Neural cell (in vitro differentiated cells): ENCODE results near the gene TMEM19. TPM values are rescaled to one million over a fixed set of nuclear protein-coding genes. Genes with fewer than 3 reads are reported as not detected.

Source experiments
- H2AFZ ChIP-seq: fragments of 200-600, 300-800 bp; sonication (generic), shearing (Covaris generic); 2 replicates; pipeline ENCODE4 v1.6.0; 2014; ENCODE audit warnings: low read depth, mild to moderate bottlenecking, antibody characterized with exemption, low read length, moderate library complexity
- H3F3A ChIP-seq: fragments of 200-600 bp; shearing (Covaris generic); 2 replicates; pipeline ENCODE4 v1.6.1; 2016; ENCODE audit warnings: mild to moderate bottlenecking, moderate library complexity, mixed read lengths, antibody characterized with exemption, low read length; ENCODE audit not compliant: insufficient read depth, poor library complexity, severe bottlenecking
- H3K27ac ChIP-seq: fragments of 200-600, 300-800 bp; sonication (generic), shearing (Covaris generic); 2 replicates; pipeline ENCODE4 v1.5.1; 2014; ENCODE audit warnings: mild to moderate bottlenecking, low read length, moderate library complexity
- H3K27me3 ChIP-seq: fragments of 300-800, 200-600 bp; sonication (generic), shearing (Covaris generic); 2 replicates; pipeline ENCODE4 v1.6.0; 2014; ENCODE audit warnings: mild to moderate bottlenecking, low read depth, low read length, moderate library complexity; ENCODE audit not compliant: insufficient read depth
- H3K36me3 ChIP-seq: fragments of 300-800, 200-600 bp; sonication (generic), shearing (Covaris generic); 2 replicates; pipeline ENCODE4 v1.5.1; 2014; ENCODE audit warnings: mild to moderate bottlenecking, antibody characterized with exemption, low read length, moderate library complexity; ENCODE audit not compliant: insufficient read depth
- H3K4me2 ChIP-seq: fragments of 300-800, 200-600 bp; sonication (generic), shearing (Covaris generic); 2 replicates; pipeline ENCODE4 v1.6.0; 2014; ENCODE audit warnings: mild to moderate bottlenecking, low read length
- H3K4me3 ChIP-seq: fragments of 300-800, 200-600 bp; sonication (generic), shearing (Covaris generic); 2 replicates; pipeline ENCODE4 v1.5.1; 2014; ENCODE audit warnings: mild to moderate bottlenecking, low read length, moderate library complexity
- H3K79me2 ChIP-seq: fragments of 200-600 bp; shearing (Covaris generic); replicated peaks from 2 replicates; pipeline ENCODE4 v1.6.0; 2014; ENCODE audit warnings: mild to moderate bottlenecking, low read length, moderate library complexity; ENCODE audit not compliant: insufficient read depth
- H3K9ac ChIP-seq: fragments of 300-800, 200-600 bp; sonication (generic), shearing (Covaris generic); 2 replicates; pipeline ENCODE4 v1.6.1; 2016; ENCODE audit warnings: mild to moderate bottlenecking, low read length, mixed read lengths
- H3K9me2 ChIP-seq: fragments of 200-600 bp; shearing (Covaris generic); 2 replicates; pipeline ENCODE4 v1.6.1; 2016; ENCODE audit warnings: mild to moderate bottlenecking, low read length, mixed read lengths; ENCODE audit not compliant: insufficient read depth
- H3K9me3 ChIP-seq: fragments of 200-600, 300-800 bp; sonication (generic), shearing (Covaris generic); 2 replicates; pipeline ENCODE4 v1.6.1; 2016; ENCODE audit warnings: mild to moderate bottlenecking, mixed run types, low read length, moderate library complexity, mixed read lengths
- H4K20me1 ChIP-seq: fragments of 200-600 bp; shearing (Covaris generic); 2 replicates; pipeline ENCODE4 v1.6.1; 2016; ENCODE audit warnings: mild to moderate bottlenecking, mixed run types; ENCODE audit not compliant: insufficient read depth
- CTCF ChIP-seq: fragments of 450-650 bp; IDR thresholded peaks from 2 replicates; pipeline ENCODE4 v1.5.1; 2014; ENCODE audit warnings: antibody characterized with exemption, mild to moderate bottlenecking, moderate library complexity; ENCODE audit not compliant: poor library complexity, severe bottlenecking
- EP300 ChIP-seq: fragments of 450-650 bp; conservative IDR thresholded peaks from 2 replicates; pipeline ENCODE4 v1.6.1; 2014; ENCODE audit warnings: antibody characterized with exemption, mild to moderate bottlenecking, moderate library complexity; ENCODE audit not compliant: poor library complexity, severe bottlenecking
- EZH2 ChIP-seq: fragments of 200-600, 300-800 bp; shearing (Covaris generic), sonication (generic); IDR thresholded peaks from 2 replicates; pipeline ENCODE4 v1.6.1; 2014; ENCODE audit warnings: antibody characterized with exemption, low read length, borderline replicate concordance, mild to moderate bottlenecking; ENCODE audit not compliant: insufficient read depth, poor library complexity, severe bottlenecking
- MXI1 ChIP-seq: fragments of 450-650 bp; conservative IDR thresholded peaks from 2 replicates; pipeline ENCODE4 v1.6.1; 2014; ENCODE audit warnings: antibody characterized with exemption, mild to moderate bottlenecking; ENCODE audit not compliant: poor library complexity, severe bottlenecking
- POLR2AphosphoS5 ChIP-seq: IDR thresholded peaks from 2 replicates; pipeline ENCODE4 v1.6.1; 2012
- RAD21 ChIP-seq: fragments of 450-650 bp; conservative IDR thresholded peaks from 2 replicates; pipeline ENCODE4 v1.6.1; 2014; ENCODE audit warnings: antibody characterized with exemption, mild to moderate bottlenecking, moderate library complexity
- SMC3 ChIP-seq: fragments of 450-650 bp; conservative IDR thresholded peaks from 2 replicates; pipeline ENCODE4 v1.6.1; 2014; ENCODE audit warnings: antibody characterized with exemption, mild to moderate bottlenecking, moderate library complexity; ENCODE audit not compliant: poor library complexity
- TAF1 ChIP-seq: IDR thresholded peaks from 2 replicates; pipeline ENCODE4 v1.6.1; 2012; ENCODE audit warnings: low read depth
- polyA plus RNA-seq: library from polyadenylated mRNA; depleted of rRNA; stranded (reverse); fragments of >200 nt; gene quantifications from 2 replicates; pipeline ENCODE4 v1.2.3, GENCODE V29; 2014
- TF ChIP-seq, protein P1 (sequence below): IDR thresholded peaks from 2 replicates; pipeline ENCODE4 v1.6.1; 2012; ENCODE audit warnings: borderline replicate concordance

TMEM19 gene
- polyA plus RNA-seq, 1 donor from 2014 or later, result 24.2 TPM

DNA sequence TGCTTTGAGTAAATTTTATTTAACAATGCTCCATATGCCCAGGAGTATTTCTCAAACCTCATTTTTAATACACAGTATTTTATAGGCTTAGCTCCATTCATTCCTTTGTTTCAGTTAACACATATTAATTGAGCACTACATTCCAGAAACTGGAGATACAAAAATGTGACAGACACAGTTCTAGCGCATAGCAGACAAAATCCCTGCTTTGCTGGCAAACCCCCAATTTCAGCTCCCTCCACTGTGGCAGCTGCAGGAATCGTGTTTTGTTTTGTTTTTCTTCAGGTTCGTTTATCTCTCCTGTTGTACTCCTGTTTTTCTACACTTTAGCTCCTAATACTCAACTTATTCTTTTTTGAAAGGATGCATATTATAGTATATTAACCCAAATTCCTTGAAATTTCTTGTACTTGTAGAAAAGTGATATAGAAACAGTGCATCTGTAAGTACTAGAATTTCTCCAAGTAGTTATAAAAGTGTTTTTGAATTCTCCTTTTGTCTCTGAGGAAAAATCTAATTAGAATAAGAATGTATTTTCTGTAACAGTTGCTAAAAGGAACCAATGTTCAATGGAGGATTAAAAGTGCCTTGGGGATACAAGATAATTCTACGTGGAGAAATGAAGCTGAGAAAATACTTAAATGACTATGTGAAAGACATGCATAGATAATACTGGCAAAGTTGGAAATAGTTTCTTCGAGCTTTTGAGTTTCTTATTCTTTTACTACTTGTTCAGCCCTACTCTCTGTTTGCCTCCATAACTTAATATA, 62.4 kb downstream of the TMEM19 start:
- H3K9me3 ChIP-seq, result no peaks in the 10 kb centered on the region
- no peak overlapping the region for H3K9ac ChIP-seq
- TF ChIP-seq POLR2AphosphoS5 (no peak), MXI1 (no peak), EZH2 (no peak), EP300 (no peak), CTCF (no peak), RAD21 (no peak), SMC3 (no peak), TAF1 (no peak)
- TF ChIP-seq, protein P1, sequence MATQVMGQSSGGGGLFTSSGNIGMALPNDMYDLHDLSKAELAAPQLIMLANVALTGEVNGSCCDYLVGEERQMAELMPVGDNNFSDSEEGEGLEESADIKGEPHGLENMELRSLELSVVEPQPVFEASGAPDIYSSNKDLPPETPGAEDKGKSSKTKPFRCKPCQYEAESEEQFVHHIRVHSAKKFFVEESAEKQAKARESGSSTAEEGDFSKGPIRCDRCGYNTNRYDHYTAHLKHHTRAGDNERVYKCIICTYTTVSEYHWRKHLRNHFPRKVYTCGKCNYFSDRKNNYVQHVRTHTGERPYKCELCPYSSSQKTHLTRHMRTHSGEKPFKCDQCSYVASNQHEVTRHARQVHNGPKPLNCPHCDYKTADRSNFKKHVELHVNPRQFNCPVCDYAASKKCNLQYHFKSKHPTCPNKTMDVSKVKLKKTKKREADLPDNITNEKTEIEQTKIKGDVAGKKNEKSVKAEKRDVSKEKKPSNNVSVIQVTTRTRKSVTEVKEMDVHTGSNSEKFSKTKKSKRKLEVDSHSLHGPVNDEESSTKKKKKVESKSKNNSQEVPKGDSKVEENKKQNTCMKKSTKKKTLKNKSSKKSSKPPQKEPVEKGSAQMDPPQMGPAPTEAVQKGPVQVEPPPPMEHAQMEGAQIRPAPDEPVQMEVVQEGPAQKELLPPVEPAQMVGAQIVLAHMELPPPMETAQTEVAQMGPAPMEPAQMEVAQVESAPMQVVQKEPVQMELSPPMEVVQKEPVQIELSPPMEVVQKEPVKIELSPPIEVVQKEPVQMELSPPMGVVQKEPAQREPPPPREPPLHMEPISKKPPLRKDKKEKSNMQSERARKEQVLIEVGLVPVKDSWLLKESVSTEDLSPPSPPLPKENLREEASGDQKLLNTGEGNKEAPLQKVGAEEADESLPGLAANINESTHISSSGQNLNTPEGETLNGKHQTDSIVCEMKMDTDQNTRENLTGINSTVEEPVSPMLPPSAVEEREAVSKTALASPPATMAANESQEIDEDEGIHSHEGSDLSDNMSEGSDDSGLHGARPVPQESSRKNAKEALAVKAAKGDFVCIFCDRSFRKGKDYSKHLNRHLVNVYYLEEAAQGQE, result no peak
- H3K79me2 ChIP-seq, result no peaks in the 10 kb centered on the region
- no peak overlapping the region for H2AFZ ChIP-seq
- H3K36me3 ChIP-seq, result no peaks in the 10 kb centered on the region
- no peak overlapping the region for H3K27ac ChIP-seq
- no peak overlapping the region for H3K4me2 ChIP-seq
- no peaks in the 10 kb centered on the region for H3K27me3 ChIP-seq
- no peak overlapping the region for H3K4me3 ChIP-seq
- no peaks in the 10 kb centered on the region for H4K20me1 ChIP-seq
- no peaks in the 10 kb centered on the region for H3F3A ChIP-seq
- no peaks in the 10 kb centered on the region for H3K9me2 ChIP-seq

DNA sequence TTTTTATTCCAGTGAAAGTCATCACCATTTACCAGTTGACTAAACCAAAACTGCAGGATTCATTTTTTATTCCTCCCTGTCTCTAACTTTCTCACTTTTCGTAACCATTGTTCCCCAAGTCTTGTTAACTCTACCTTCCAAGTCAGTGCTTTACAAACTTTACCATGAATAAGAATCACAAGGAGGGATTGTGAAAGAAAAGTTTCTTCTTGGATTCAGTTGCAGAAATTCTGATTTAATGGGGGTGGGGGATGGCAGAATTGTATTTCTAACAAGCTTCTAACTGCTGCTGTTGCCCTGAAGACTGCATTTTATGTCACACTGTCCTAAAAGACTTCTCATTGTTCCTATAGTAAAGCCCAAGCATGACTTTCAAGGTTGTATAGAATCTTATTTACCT, 63.8 kb downstream of the TMEM19 start:
- no peak overlapping the region for H2AFZ ChIP-seq
- H3K4me2 ChIP-seq, result no peak overlapping the region
- no peak overlapping the region for H3K9ac ChIP-seq
- H3K27me3 ChIP-seq, result no peaks in the 10 kb centered on the region
- no peaks in the 10 kb centered on the region for H3F3A ChIP-seq
- H3K9me3 ChIP-seq, result no peaks in the 10 kb centered on the region
- H3K9me2 ChIP-seq, result no peaks in the 10 kb centered on the region
- no peak overlapping the region for H3K27ac ChIP-seq
- H3K4me3 ChIP-seq, result no peak overlapping the region
- no peaks in the 10 kb centered on the region for H3K36me3 ChIP-seq
- no peaks in the 10 kb centered on the region for H4K20me1 ChIP-seq
- TF ChIP-seq TAF1 (no peak), RAD21 (no peak)
- H3K79me2 ChIP-seq, result no peaks in the 10 kb centered on the region

DNA sequence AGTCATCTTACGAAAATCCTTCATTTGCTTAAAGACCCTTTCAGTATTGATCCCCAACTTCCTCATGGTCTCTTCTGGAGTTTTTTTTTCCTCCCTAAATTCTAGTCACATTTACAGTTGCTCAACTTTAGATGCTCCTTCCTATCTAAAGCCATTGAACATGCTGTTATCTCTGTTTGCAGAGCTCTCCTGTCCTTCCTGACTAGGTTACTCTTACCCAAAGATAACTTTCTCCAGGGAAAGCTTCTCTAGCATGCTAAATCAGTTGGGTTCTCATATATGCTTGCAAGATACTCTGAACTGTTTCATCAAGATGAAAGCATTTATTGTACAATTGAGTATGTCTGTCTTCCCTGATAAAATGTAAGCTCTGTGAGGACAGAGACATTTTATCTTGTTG, 67.0 kb downstream of the TMEM19 start:
- no peaks in the 10 kb centered on the region for H3K9me2 ChIP-seq
- H3F3A ChIP-seq, result no peaks in the 10 kb centered on the region
- peaks cover 28% of the 10 kb centered on the region for H3K79me2 ChIP-seq
- H3K36me3 ChIP-seq, result no peaks in the 10 kb centered on the region
- no peak overlapping the region for H3K27ac ChIP-seq
- TF ChIP-seq EZH2 (no peak), CTCF (no peak), MXI1 (no peak), POLR2AphosphoS5 (no peak), TAF1 (no peak), RAD21 (no peak), SMC3 (no peak), EP300 (no peak)
- TF ChIP-seq, protein P1, result no peak
- no peaks in the 10 kb centered on the region for H3K27me3 ChIP-seq
- H3K9me3 ChIP-seq, result no peaks in the 10 kb centered on the region
- no peak overlapping the region for H2AFZ ChIP-seq
- H3K9ac ChIP-seq, result no peak overlapping the region
- no peak overlapping the region for H3K4me2 ChIP-seq
- peaks cover 3% of the 10 kb centered on the region for H4K20me1 ChIP-seq
- H3K4me3 ChIP-seq, result no peak overlapping the region
